Measurements from ENCODE around the gene CHSY3. TPM values are rescaled to one million over a fixed set of nuclear protein-coding genes. Genes with fewer than 3 reads are reported as not detected.

Gene CHSY3
- total and polyA plus RNA-seq, 7 experiments from 2014 or later, result not detected

DNA sequence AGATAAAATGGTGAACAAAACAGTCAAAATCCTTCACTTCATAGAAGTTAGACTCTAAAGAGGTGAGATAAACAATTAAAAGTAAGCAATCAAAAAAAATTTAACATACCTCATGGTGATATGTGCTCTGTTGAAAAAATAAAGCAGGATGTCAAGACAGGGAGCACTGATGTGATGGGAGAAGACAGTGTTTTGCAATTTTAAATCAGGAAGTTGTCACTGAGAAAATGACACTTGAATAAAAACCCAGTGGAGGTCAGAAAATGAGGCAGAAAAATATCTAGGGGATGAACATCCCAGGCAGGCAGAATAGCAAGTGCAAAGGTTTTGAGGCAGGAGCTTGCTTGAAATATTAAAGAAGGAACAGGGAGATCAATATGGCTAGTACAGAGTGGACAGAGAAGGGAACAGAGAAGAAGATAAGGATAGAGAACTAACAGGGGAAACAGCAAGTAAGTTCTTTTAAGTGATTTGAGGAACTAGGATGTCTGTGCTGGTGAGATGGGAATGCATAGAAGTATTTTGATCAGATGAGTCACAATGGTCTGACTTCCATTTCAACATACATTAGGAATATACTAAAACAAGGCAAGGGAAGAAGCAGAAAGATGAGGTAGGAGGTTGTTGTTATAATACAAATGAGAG is 130.4 kb downstream of the CHSY3 start:
- H3K4me1 Mint-ChIP-seq, result no peaks in the 10 kb centered on the region
- no peak overlapping the region for H3K4me3 Mint-ChIP-seq
- H3K9me3 Mint-ChIP-seq, result peaks cover 0 to 3% (median 0%) of the 10 kb centered on the region in 11 donors
- Histone ChIP-seq H3K9me3 (ENCODE audit: control insufficient read depth in 2 of 3, low read length in 3 of 3) (no peaks in the 10 kb centered on the region), H3K27me3 (ENCODE audit: control insufficient read depth in 2 of 2, insufficient read depth in 2 of 2, low read length in 2 of 2) (no peaks in the 10 kb centered on the region), H3K4me3 (ENCODE audit: low read length) (no peak overlapping the region), H3K27ac (ENCODE audit: low read depth, low read length) (no peak overlapping the region), H3K36me3 (ENCODE audit: control insufficient read depth in 2 of 3, insufficient read depth in 3 of 3, low read length in 3 of 3) (no peaks in the 10 kb centered on the region), H3K4me1 (ENCODE audit: control insufficient read depth in 2 of 2, insufficient read depth in 2 of 2, low read length in 2 of 2) (no peaks in the 10 kb centered on the region)
- H3K27me3 Mint-ChIP-seq, result peaks cover 0 to 15% (median 2%) of the 10 kb centered on the region in 5 donors
- DNase-seq (no peak), ATAC-seq (no peak)
- no peak overlapping the region for H3K27ac Mint-ChIP-seq
- CTCF ChIA-PET, result no interaction called here
- POLR2A ChIA-PET, result no interaction called here
- intact Hi-C loops (cut with micrococcal nuclease), result no loop called here
- H3K36me3 Mint-ChIP-seq, result no peaks in the 10 kb centered on the region

DNA sequence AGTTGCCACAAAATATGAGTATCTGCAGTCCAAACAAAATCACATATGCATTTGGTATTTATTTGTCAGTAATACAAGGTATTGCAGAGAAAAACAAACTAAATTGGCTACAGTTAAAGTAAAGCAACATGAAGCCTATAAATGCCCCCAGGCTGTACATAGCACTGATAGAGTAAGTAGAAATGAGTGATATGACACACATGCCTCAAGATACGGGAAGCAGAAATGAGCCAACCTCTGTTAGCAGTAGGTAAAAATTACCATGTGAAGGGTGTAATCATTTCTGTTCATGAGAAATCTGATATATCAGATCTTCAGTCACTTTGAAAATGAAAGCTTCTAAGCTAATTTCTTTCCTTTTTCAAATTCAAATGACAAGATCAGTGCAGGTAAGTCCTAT is 131.1 kb downstream of the CHSY3 start:
- Histone ChIP-seq H3K27me3 (ENCODE audit: control insufficient read depth in 2 of 2, insufficient read depth in 2 of 2, low read length in 2 of 2) (no peaks in the 10 kb centered on the region), H3K9me3 (ENCODE audit: control insufficient read depth in 2 of 3, low read length in 3 of 3) (no peaks in the 10 kb centered on the region), H3K4me1 (ENCODE audit: control insufficient read depth in 2 of 2, insufficient read depth in 2 of 2, low read length in 2 of 2) (no peaks in the 10 kb centered on the region), H3K27ac (ENCODE audit: low read depth, low read length) (no peak overlapping the region), H3K36me3 (ENCODE audit: control insufficient read depth in 2 of 3, insufficient read depth in 3 of 3, low read length in 3 of 3) (no peaks in the 10 kb centered on the region), H3K4me3 (ENCODE audit: low read length) (no peak overlapping the region)
- CTCF ChIA-PET, result no interaction called here
- DNase-seq (no peak), ATAC-seq (no peak)
- Mint-ChIP-seq H3K36me3 (no peaks in the 10 kb centered on the region), H3K27me3 (peaks cover 0 to 19% (median 2%) of the 10 kb centered on the region in 5 donors), H3K4me3 (no peak overlapping the region), H3K9me3 (peaks cover 0 to 3% (median 0%) of the 10 kb centered on the region in 11 donors), H3K27ac (no peak overlapping the region), H3K4me1 (no peaks in the 10 kb centered on the region)
- intact Hi-C loops (cut with micrococcal nuclease), result no loop called here
- POLR2A ChIA-PET, result no interaction called here

DNA sequence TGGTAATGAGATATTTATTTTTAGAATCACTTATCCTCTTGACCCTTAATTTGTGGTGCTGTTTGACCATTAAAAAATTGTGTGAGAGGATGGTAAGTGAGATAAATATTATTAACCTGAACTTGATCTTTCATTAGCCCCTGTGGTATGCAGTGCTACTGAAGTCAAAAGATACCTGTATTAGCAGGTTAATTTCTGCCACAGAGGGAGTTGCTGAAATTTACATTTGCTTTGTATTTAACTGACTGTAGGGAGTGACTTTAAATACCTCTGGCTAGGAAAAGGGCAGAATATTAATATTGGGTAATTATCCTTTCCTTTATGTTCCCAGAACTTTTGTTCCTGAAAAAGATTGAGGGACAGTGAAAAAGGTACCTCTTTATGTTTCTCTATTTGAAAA is 133.6 kb downstream of the CHSY3 start:
- H3K4me1 Mint-ChIP-seq, result no peaks in the 10 kb centered on the region
- no peak for ATAC-seq

DNA sequence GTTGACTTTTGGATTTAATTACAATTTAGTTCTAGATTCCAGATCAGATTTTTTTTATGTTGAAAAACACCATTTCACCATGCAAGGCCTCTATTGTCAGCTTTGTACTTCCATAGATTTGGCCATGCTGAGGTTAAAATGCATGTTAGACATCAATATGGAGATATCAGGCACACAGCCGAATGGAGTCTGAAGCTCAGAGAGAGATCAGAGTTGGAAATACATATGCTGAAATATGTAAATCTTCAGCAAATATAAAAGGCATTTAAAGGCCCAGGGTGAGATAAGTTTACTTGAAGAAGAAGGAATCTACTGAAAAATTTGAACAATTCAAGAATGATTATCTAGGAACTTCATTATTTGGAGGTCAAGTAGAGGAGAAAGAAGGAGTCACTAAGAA is 139.6 kb downstream of the CHSY3 start:
- Mint-ChIP-seq H3K9me3 (peaks cover 0 to 9% (median 0%) of the 10 kb centered on the region in 11 donors), H3K27me3 (peaks cover 0 to 25% (median 3%) of the 10 kb centered on the region in 5 donors), H3K4me1 (no peaks in the 10 kb centered on the region), H3K4me3 (no peak overlapping the region), H3K36me3 (no peaks in the 10 kb centered on the region), H3K27ac (no peak overlapping the region)
- H3K27me3 ChIP-seq (ENCODE audit: control insufficient read depth in 2 of 2, insufficient read depth in 2 of 2, low read length in 2 of 2), result no peaks in the 10 kb centered on the region
- H3K27ac ChIP-seq (ENCODE audit: low read depth, low read length), result no peak overlapping the region
- H3K4me1 ChIP-seq (ENCODE audit: control insufficient read depth in 2 of 2, insufficient read depth in 2 of 2, low read length in 2 of 2), result no peaks in the 10 kb centered on the region
- no peak overlapping the region for H3K4me3 ChIP-seq (ENCODE audit: low read length)
- ChIA-PET CTCF (no interaction called here), POLR2A (no interaction called here)
- no peak for DNase-seq
- H3K36me3 ChIP-seq (ENCODE audit: control insufficient read depth in 2 of 3, insufficient read depth in 3 of 3, low read length in 3 of 3), result no peaks in the 10 kb centered on the region
- intact Hi-C loops (cut with micrococcal nuclease), result no loop called here
- no peak for ATAC-seq
- H3K9me3 ChIP-seq (ENCODE audit: control insufficient read depth in 2 of 3, low read length in 3 of 3), result no peaks in the 10 kb centered on the region

More for the DNA sequence above, 133.6 kb downstream of the CHSY3 start:
- Histone ChIP-seq H3K27me3 (ENCODE audit: control insufficient read depth in 2 of 2, insufficient read depth in 2 of 2, low read length in 2 of 2) (no peaks in the 10 kb centered on the region), H3K4me3 (ENCODE audit: low read length) (no peak overlapping the region), H3K9me3 (ENCODE audit: control insufficient read depth in 2 of 3, low read length in 3 of 3) (no peaks in the 10 kb centered on the region), H3K36me3 (ENCODE audit: control insufficient read depth in 2 of 3, insufficient read depth in 3 of 3, low read length in 3 of 3) (no peaks in the 10 kb centered on the region), H3K27ac (ENCODE audit: low read depth, low read length) (no peak overlapping the region), H3K4me1 (ENCODE audit: control insufficient read depth in 2 of 2, insufficient read depth in 2 of 2, low read length in 2 of 2) (no peaks in the 10 kb centered on the region)
- CTCF ChIA-PET, result no interaction called here
- intact Hi-C loops (cut with micrococcal nuclease), result no loop called here
- no peak for DNase-seq
- Mint-ChIP-seq H3K4me3 (no peak overlapping the region), H3K36me3 (no peaks in the 10 kb centered on the region), H3K27me3 (peaks cover 0 to 15% (median 2%) of the 10 kb centered on the region in 5 donors), H3K9me3 (peaks cover 0 to 3% (median 0%) of the 10 kb centered on the region in 11 donors), H3K27ac (no peak overlapping the region)
- POLR2A ChIA-PET, result no interaction called here

DNA sequence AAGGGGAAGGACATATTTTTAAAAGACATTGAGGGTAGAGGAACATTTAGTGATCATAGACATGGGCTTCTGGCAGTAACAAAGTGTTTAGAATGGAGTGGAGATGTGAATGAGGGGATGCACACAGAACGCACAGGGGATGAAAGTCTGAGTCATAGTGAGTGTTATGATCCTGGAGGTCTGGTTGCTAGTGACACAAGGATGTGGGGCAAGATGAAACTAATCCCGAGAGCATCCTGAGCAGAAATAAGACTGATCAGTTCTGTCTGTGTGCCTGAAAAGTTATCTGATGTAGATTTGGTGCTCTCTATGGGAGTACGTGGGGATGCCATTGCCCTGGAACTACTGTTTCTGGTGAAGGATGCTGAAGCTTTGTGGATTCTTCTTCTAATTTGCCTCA is 141.1 kb downstream of the CHSY3 start:
- ChIA-PET CTCF (no interaction called here), POLR2A (no interaction called here)
- H3K27ac Mint-ChIP-seq, result no peak overlapping the region
- intact Hi-C loops (cut with micrococcal nuclease), result no loop called here
- no peaks in the 10 kb centered on the region for H3K4me1 Mint-ChIP-seq
- no peak overlapping the region for H3K4me3 ChIP-seq (ENCODE audit: low read length)
- no peaks in the 10 kb centered on the region for H3K36me3 Mint-ChIP-seq
- H3K4me1 ChIP-seq (ENCODE audit: control insufficient read depth in 2 of 2, insufficient read depth in 2 of 2, low read length in 2 of 2), result no peaks in the 10 kb centered on the region
- no peak overlapping the region for H3K27ac ChIP-seq (ENCODE audit: low read depth, low read length)
- no peaks in the 10 kb centered on the region for H3K36me3 ChIP-seq (ENCODE audit: control insufficient read depth in 2 of 3, insufficient read depth in 3 of 3, low read length in 3 of 3)
- H3K9me3 Mint-ChIP-seq, result peaks cover 0 to 9% (median 0%) of the 10 kb centered on the region in 11 donors
- H3K4me3 Mint-ChIP-seq, result no peak overlapping the region
- ATAC-seq (no peak), DNase-seq (no peak)
- H3K9me3 ChIP-seq (ENCODE audit: control insufficient read depth in 2 of 3, low read length in 3 of 3), result no peaks in the 10 kb centered on the region
- no peaks in the 10 kb centered on the region for H3K27me3 ChIP-seq (ENCODE audit: control insufficient read depth in 2 of 2, insufficient read depth in 2 of 2, low read length in 2 of 2)
- H3K27me3 Mint-ChIP-seq, result peaks cover 0 to 19% (median 3%) of the 10 kb centered on the region in 5 donors

DNA sequence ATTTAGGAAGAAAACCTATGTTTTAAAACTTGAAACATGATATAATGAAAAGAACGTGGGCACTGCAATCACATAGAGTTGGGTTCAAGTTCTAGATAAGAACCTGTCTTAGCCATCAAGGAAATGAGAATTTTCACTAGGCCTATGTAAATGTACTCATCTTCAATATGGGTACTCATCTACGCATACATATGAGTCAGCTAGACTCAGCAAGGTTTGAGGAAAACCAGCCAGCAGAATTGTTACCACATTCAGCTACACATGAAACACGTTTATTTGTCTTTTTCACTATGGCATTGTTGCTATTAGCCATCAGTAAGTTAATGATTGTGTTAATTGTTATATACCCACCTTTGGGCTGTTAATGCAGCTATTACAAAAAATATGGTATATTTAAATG is 146.3 kb downstream of the CHSY3 start:
- no peak for DNase-seq
- Mint-ChIP-seq H3K4me3 (no peak overlapping the region), H3K36me3 (no peaks in the 10 kb centered on the region), H3K4me1 (no peaks in the 10 kb centered on the region), H3K27ac (no peak overlapping the region), H3K9me3 (no peaks in the 10 kb centered on the region), H3K27me3 (peaks cover 0 to 12% (median 7%) of the 10 kb centered on the region in 5 donors)
- CTCF ChIA-PET, result no interaction called here
- POLR2A ChIA-PET, result no interaction called here
- no peaks in the 10 kb centered on the region for H3K27me3 ChIP-seq (ENCODE audit: control insufficient read depth in 2 of 2, insufficient read depth in 2 of 2, low read length in 2 of 2)
- intact Hi-C loops (cut with micrococcal nuclease), result no loop called here
- ATAC-seq, result no peak
- no peak overlapping the region for H3K4me3 ChIP-seq (ENCODE audit: low read length)
- H3K9me3 ChIP-seq (ENCODE audit: control insufficient read depth in 2 of 3, low read length in 3 of 3), result no peaks in the 10 kb centered on the region
- H3K36me3 ChIP-seq (ENCODE audit: control insufficient read depth in 2 of 3, insufficient read depth in 3 of 3, low read length in 3 of 3), result no peaks in the 10 kb centered on the region
- H3K4me1 ChIP-seq (ENCODE audit: control insufficient read depth in 2 of 2, insufficient read depth in 2 of 2, low read length in 2 of 2), result no peaks in the 10 kb centered on the region
- H3K27ac ChIP-seq (ENCODE audit: low read depth, low read length), result no peak overlapping the region

DNA sequence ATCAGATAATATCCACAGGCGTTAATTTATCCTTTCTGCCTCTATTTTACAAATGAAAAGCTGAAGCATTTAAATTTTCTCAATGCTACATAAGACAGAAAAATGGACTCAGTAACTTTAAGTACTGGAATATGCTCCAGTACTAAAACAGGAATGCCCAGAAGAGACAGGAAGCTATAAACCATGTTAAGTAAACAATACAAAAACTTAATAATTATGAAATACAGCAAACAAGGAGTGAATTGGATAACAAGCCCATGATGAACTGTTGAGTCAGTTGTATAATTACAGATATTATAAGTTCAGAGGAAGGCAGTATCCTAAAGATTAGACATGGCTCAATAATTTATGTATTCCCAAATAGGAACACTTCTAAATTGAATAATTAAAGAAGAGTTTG is 148.5 kb downstream of the CHSY3 start:
- no peak overlapping the region for H3K4me3 ChIP-seq (ENCODE audit: low read length)
- no peak for ATAC-seq
- no peaks in the 10 kb centered on the region for H3K4me1 Mint-ChIP-seq
- POLR2A ChIA-PET, result interaction anchor here (0.6 kb wide), 1 partner anchor 19 kb away, joined by 3 read pairs; no protein-coding TSS in a partner anchor
- H3K9me3 Mint-ChIP-seq, result no peaks in the 10 kb centered on the region
- H3K27me3 Mint-ChIP-seq, result peaks cover 0 to 16% (median 7%) of the 10 kb centered on the region in 5 donors
- no peak overlapping the region for H3K27ac Mint-ChIP-seq
- no peak for DNase-seq
- H3K27ac ChIP-seq (ENCODE audit: low read depth, low read length), result no peak overlapping the region
- H3K9me3 ChIP-seq (ENCODE audit: control insufficient read depth in 2 of 3, low read length in 3 of 3), result no peaks in the 10 kb centered on the region
- no peaks in the 10 kb centered on the region for H3K36me3 ChIP-seq (ENCODE audit: control insufficient read depth in 2 of 3, insufficient read depth in 3 of 3, low read length in 3 of 3)
- no peaks in the 10 kb centered on the region for H3K36me3 Mint-ChIP-seq
- H3K4me1 ChIP-seq (ENCODE audit: control insufficient read depth in 2 of 2, insufficient read depth in 2 of 2, low read length in 2 of 2), result no peaks in the 10 kb centered on the region
- no peak overlapping the region for H3K4me3 Mint-ChIP-seq
- CTCF ChIA-PET, result no interaction called here
- no peaks in the 10 kb centered on the region for H3K27me3 ChIP-seq (ENCODE audit: control insufficient read depth in 2 of 2, insufficient read depth in 2 of 2, low read length in 2 of 2)
- intact Hi-C loops (cut with micrococcal nuclease), result no loop called here

All from naive thymus-derived CD4-positive, alpha-beta T cell (primary cell).